HG03520 (cell line): ENCODE results near the gene KBTBD6.
"Not testable (repeated sequence)": the region's sequence is repeated elsewhere in the genome, so short reads cannot be mapped to it uniquely, and the experiment has no call there.

Source experiments
- ATAC-seq: cut with Tn5 transposase; IDR thresholded peaks from one replicate; pipeline ENCODE4 v1.9.1; 2021; ENCODE audit warnings: mild to moderate bottlenecking, moderate library complexity; ENCODE audit not compliant: unreplicated experiment

KBTBD6 gene

DNA sequence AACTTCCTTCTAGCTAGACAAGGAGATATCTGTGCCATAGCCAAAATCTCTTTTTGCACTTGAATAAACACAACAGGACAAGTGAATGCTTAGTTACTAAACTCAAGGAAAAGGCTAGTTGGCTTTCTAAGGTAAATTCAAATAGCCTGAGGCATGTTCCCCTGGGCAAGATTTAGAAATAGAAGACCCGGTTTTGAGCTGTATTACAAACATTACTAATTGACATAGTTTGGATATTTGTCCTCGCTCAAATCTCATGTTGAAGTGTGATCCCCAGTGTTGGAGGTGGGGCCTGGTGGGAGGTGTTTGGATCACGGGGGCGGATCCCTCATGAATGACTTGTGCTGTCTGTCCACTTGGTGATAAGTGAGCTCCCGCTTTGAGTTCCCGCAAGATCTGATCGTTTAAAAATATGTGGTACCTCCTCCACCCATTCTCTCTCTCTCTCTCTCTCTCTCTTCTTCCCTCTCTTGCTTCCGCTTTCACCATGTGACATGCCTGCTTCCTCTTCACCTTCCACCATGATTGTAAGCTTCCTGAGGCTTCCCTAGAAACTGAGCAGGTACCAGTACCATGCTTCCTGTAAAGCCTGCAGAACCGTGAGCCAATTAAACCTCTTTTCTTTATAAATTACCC is 3.9 kb upstream of the KBTBD6 start:
- no peak for ATAC-seq

GRCh38 chr13:41133951-41134350 is 1.3 kb upstream of the KBTBD6 start:
- ATAC-seq: no peak

- ATAC-seq: peak; percentile 6
Measured at GRCh38 chr13:41131660-41132511, 716 bp downstream of the KBTBD6 start.

DNA sequence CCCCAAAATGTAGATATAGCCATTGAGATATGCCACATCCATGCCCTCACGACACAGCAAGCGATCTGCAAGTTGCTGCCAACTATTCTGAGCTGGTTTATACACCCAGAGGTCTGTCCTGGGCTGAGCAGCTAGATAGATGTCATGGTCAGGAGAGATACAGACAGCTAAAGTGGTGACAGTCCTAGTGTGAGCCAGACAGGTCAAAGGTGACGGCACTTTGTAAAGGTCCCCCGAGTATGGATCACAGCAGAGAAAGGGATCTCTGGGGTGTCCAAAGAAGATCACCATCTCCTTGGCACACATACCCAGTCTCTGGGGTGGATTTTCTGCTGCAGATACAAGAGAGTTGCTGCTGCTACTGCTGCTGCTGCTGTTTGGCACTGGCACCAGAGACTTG is 1.4 kb downstream of the KBTBD6 start:
- not testable (repeated sequence) for ATAC-seq

GRCh38 chr13:41130356-41130755 is 2.2 kb downstream of the KBTBD6 start:
- ATAC-seq: no peak

- ATAC-seq: no peak
Measured at GRCh38 chr13:41127701-41128100, 4.9 kb downstream of the KBTBD6 start.

GRCh38 chr13:41122838-41123237 is 9.8 kb downstream of the KBTBD6 start:
- no peak for ATAC-seq

DNA sequence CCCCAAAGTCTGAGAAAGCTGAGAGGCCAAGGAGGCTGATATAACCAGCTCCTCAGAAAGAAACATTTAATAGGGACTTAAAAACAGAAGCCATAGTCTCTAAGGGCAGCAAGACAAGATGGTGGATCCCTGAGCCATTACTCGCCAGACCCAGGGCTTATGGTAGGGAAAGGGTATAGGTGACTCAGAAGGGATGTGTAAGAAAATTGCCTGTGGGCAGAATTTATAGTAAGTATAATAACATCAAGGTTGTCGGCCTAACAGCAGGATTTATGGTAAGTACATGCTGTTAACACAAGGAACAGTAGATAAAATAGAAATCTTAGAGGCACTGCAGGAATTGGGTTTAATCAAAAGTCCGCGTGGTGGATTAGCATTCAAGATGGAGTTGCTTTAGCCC is 14.7 kb downstream of the KBTBD6 start:
- no peak for ATAC-seq

DNA sequence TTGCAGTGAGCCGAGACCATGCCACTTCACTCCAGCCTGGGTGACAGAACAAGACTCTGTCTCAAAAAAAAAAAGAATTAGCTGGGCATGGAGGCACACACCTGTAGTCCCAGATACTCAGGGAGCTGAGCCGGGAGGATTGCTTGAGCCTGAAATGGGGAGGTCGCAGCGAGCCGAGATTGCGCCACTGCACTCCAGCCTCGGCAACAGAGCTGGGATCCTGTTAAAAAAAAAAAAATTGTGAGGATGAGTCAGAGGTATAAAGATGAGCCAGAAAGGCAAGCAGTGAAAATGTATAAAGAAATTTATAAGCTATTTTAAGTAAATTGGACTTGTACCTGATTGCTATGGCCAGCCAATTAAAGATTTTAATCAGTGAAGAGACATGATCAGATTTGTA is 21.1 kb downstream of the KBTBD6 start:
- no peak for ATAC-seq

- ATAC-seq: no peak
Measured at GRCh38 chr13:41107584-41108014, 25.0 kb downstream of the KBTBD6 start.

DNA sequence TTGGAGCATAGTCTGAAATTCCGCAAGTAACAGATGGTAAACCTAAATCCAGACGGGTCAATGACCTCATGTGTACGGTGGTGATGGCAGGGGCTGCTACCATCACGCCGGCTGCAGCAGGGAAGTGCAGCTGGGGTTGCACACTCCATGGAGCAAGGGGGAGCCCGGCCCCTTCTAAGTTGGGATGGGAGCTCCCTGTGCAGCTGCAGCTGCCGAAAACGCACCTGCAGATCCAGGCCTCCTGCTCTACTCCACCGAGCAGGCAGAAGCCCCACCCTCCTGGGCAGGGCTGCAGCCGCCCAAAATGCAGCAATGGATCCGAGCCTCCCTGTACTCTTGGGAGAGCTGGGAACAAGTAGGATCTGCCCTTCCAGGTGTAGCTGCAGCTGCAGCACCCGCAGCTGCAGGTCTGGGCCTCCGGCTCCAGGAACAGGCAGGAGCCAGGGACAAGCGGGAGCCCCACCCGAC is 25.5 kb downstream of the KBTBD6 start:
- no peak for ATAC-seq

DNA sequence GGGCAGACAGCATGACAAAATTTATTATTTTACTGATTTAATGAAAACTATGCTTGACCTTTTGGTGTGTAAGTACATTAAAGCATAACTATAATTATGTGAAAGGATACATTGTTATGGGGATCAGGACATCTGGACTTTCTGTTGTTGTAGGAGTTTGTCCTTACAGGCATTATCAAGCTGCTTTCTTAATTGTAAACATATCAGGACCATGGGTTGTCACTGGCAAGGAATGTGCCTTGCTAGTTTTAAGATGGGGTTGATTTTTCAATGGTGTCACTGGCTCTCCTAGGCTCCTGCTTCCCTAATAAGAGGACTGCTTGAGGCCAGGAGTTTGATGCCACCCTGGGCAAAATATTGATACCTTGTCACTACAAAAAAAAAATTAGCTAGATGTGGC is 32.6 kb downstream of the KBTBD6 start:
- ATAC-seq: no peak

GRCh38 chr13:41098761-41099160 is 33.8 kb downstream of the KBTBD6 start:
- ATAC-seq: no peak

DNA sequence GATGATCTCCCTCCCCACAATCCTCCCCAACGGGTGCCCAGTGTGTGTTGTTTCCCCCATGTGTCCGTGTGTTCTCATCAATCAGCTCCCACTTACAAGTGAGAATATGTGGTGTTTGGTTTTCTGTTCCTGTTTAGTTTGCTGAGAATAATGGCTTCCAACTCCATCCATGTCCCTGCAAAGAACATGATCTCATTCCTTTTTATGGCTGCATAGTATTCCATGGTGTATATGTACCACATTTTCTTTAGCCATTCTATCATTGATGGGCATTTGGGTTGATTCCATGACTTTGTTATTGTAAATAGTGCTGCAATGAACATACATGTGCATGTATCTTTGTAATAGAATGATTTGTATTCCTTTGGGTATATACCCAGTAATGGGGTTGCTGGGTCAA is 36.9 kb downstream of the KBTBD6 start:
- ATAC-seq: not testable (repeated sequence)

GRCh38 chr13:41085961-41086585 is 46.5 kb downstream of the KBTBD6 start:
- no peak for ATAC-seq

- no peak for ATAC-seq
Measured at GRCh38 chr13:41079725-41080124, 52.9 kb downstream of the KBTBD6 start.
